Brain microvascular endothelial cell (primary cell): ENCODE results near the gene SLC43A3.

Experiments used
- DNase-seq: peaks from one replicate; pipeline ENCODE4 v3.0.0-alpha.2; 2020
- H3K27ac ChIP-seq: fragments of 250-450 bp; sonication (Bioruptor Pico); 2 replicates; pipeline ENCODE4 v1.5.1; 2020; ENCODE audit warnings: mild to moderate bottlenecking, moderate library complexity
- H3K27me3 ChIP-seq: fragments of 250-450 bp; sonication (Bioruptor Pico); replicated peaks from 2 replicates; pipeline ENCODE4 v1.5.1; 2020; ENCODE audit warnings: mild to moderate bottlenecking
- H3K36me3 ChIP-seq: fragments of 250-450 bp; sonication (Bioruptor Pico); replicated peaks from 2 replicates; pipeline ENCODE4 v1.5.1; 2020; ENCODE audit warnings: mild to moderate bottlenecking
- H3K4me3 ChIP-seq: 2 replicates; pipeline ENCODE4 v1.5.1; 2011; ENCODE audit warnings: low read depth, mild to moderate bottlenecking, control low read depth, low read length, moderate library complexity
- CTCF ChIP-seq: IDR thresholded peaks from 2 replicates; pipeline ENCODE4 v1.5.1; 2011; ENCODE audit warnings: low read depth, mild to moderate bottlenecking, moderate library complexity, low read length, control low read depth, inconsistent platforms; ENCODE audit errors: missing control alignments
- in situ Hi-C: cut with HindIII; loops from 2 replicates; pipeline ENCODE4 v1.10.0; 2017; ENCODE audit warnings: low sequenced_read_pairs, low pct_ligation_motif_present

SLC43A3 gene

GRCh38 chr11:57396744-57397143 is 30.2 kb downstream of the SLC43A3 start:
- in situ Hi-C loops, result no loop called here
- no peak for DNase-seq

GRCh38 chr11:57395905-57396623 is 30.9 kb downstream of the SLC43A3 start:
- H3K27me3 ChIP-seq, result peaks cover 3% of the 10 kb centered on the region
- no peak overlapping the region for H3K4me3 ChIP-seq
- TF ChIP-seq CTCF, result no peak
- no peak for DNase-seq
- no peaks in the 10 kb centered on the region for H3K36me3 ChIP-seq
- in situ Hi-C loops, result no loop called here
- H3K27ac ChIP-seq, result no peak overlapping the region

More at GRCh38 chr11:57396744-57397143, 30.2 kb downstream of the SLC43A3 start:
- H3K4me3 ChIP-seq, result no peak overlapping the region
- H3K27ac ChIP-seq, result no peak overlapping the region
- no peak for TF ChIP-seq CTCF
- H3K36me3 ChIP-seq, result no peaks in the 10 kb centered on the region
- H3K27me3 ChIP-seq, result peaks cover 3% of the 10 kb centered on the region

- no peak overlapping the region for H3K4me3 ChIP-seq
- in situ Hi-C loops, result no loop called here
- no peaks in the 10 kb centered on the region for H3K36me3 ChIP-seq
- TF ChIP-seq CTCF, result no peak
- H3K27ac ChIP-seq, result no peak overlapping the region
- H3K27me3 ChIP-seq, result no peaks in the 10 kb centered on the region
- no peak for DNase-seq
Observed at GRCh38 chr11:57394203-57394965, 32.5 kb downstream of the SLC43A3 start.

- no peaks in the 10 kb centered on the region for H3K36me3 ChIP-seq
- TF ChIP-seq CTCF, result no peak
- no peak for DNase-seq
- no peak overlapping the region for H3K27ac ChIP-seq
- H3K27me3 ChIP-seq, result peaks cover 1% of the 10 kb centered on the region
- H3K4me3 ChIP-seq, result no peak overlapping the region
- in situ Hi-C loops, result no loop called here
Observed at GRCh38 chr11:57392763-57393105, 34.2 kb downstream of the SLC43A3 start.

GRCh38 chr11:57392066-57392762 is 34.7 kb downstream of the SLC43A3 start:
- Histone ChIP-seq H3K36me3 (no peaks in the 10 kb centered on the region), H3K27ac (no peak overlapping the region), H3K4me3 (no peak overlapping the region), H3K27me3 (peaks cover 3% of the 10 kb centered on the region)
- in situ Hi-C loops, result no loop called here
- TF ChIP-seq CTCF, result no peak
- DNase-seq, result no peak
